Activated naive CD8-positive, alpha-beta T cell treated with anti-CD3 and anti-CD28 coated beads, Interleukin-2, amount 10 ng/mL, durations not matched to agents 7 days and 5 days (primary cell): ENCODE data around the gene NPVF. TPM values are rescaled to one million over a fixed set of nuclear protein-coding genes. Genes with fewer than 3 reads are reported as not detected.

Experiments
- ATAC-seq: fragments of 150-1000 bp; cut with Tn5 transposase; one replicate; pipeline ENCODE4 v1.10.0; 2021; ENCODE audit warnings: low read depth, moderate library complexity
- POLR2A ChIA-PET: fragments of 350-600 bp; sonication (Branson Sonifier 250); formaldehyde crosslinking; loops from one replicate; lab custom pipeline; 2021; ENCODE audit warnings: antibody characterized with exemption; lab: Charles Lee
- DNase-seq: peaks from one replicate; pipeline ENCODE4 v3.0.0; 2021
- H3K27ac Mint-ChIP-seq: one replicate; pipeline ENCODE4 v1.8.0; 2022; ENCODE audit warnings: mild to moderate bottlenecking, mixed read lengths
- H3K27me3 Mint-ChIP-seq: one replicate; pipeline ENCODE4 v1.8.0; 2022; ENCODE audit warnings: mild to moderate bottlenecking, moderate library complexity, mixed read lengths
- H3K36me3 Mint-ChIP-seq: one replicate; pipeline ENCODE4 v1.8.0; 2021; ENCODE audit warnings: mild to moderate bottlenecking, mixed read lengths
- H3K4me1 Mint-ChIP-seq: one replicate; pipeline ENCODE4 v1.8.0; 2021; ENCODE audit warnings: mixed read lengths
- H3K4me3 Mint-ChIP-seq: one replicate; pipeline ENCODE4 v1.8.0; 2022; ENCODE audit warnings: mild to moderate bottlenecking, moderate library complexity, mixed read lengths
- H3K9me3 Mint-ChIP-seq: one replicate; pipeline ENCODE4 v1.8.0; 2021; ENCODE audit warnings: mixed read lengths
- total RNA-seq, 2 experiments: library from RNA; stranded (reverse); gene quantifications; one replicate each; pipeline ENCODE4 v1.2.3, GENCODE V29; 2021

The NPVF gene
- total RNA-seq, 2 experiments from 2014 or later = not detected

DNA sequence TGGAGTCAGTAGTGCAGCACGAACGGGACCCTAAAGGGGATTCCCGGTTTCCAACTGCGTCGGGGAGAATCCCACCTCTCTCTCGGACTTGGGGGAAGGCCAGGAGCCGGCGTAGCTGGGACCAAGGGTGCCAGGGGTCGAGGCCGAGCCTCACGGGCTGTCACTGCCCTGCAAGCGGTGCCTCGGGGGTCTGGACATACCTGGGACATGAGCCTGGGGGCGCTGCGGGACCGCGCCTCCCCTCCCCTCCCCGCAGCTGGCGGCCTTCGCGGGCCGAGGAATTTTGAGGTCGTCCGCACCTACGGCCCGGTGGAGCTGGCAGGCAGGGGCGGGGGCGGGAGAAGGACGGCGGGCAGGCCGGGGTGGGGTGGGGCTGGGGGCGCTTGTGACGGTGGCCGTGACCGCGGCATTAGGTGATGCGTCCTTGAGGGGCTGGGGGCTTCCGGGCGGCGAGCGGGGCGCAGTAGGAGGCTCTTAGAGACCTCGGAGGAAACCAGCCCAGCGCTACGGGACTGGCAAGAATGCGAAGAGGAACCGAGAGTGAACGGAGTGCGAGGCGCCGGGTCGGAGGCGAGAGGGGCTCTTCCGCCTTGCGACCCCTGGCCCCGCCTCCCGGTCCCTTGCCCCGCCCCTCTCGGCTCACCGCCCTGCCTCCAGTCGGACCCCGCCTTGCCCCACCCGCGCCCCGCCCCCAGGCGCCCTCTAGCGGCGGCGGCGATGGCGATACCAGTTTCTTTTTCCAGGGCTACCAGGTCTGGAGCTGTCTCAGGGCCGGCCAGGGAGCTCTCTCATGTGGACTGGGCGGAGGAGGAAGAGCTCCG lies 48.3 kb downstream of the NPVF start:
- POLR2A ChIA-PET = interaction anchor here (0.5 to 2.3 kb wide), 4 partner anchors 49 to 1768 kb away, joined by 3 to 10 read pairs (median 3); partner anchors contain the start of gene CYCS
- H3K27me3 Mint-ChIP-seq = peaks cover 5% of the 10 kb centered on the region
- peak; percentile 95 for ATAC-seq

DNA sequence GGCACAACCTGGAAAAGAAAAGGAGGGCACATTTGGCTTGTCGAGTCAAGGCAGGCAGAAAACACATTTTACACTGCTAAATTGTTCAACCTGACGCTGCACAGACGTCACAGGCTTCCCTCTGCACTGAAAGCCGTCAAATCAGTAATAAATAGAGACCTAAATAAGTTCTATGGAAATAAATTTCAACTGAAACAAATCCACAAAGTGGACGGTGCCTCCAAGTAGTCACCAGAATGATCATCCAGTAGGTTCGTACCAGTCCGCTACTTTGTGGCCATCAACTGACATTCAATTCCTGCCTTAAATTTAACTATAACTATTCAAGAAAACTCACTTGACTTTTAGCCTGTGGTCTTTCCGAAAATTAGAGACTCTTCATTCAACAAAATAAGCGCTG lies 49.0 kb downstream of the NPVF start:
- Mint-ChIP-seq H3K9me3 (no peaks in the 10 kb centered on the region), H3K4me3 (peak overlapping the region; percentile 84), H3K27me3 (peaks cover 1% of the 10 kb centered on the region), H3K36me3 (peaks cover 6% of the 10 kb centered on the region), H3K4me1 (peaks cover 14% of the 10 kb centered on the region), H3K27ac (peak overlapping the region; percentile 92)
- POLR2A ChIA-PET = interaction anchor here (0.5 to 2.3 kb wide), 3 partner anchors 55 to 1768 kb away, joined by 3 to 10 read pairs (median 3); partner anchors contain the start of gene CYCS
- no peak for ATAC-seq
- DNase-seq = no peak

More for the DNA sequence above, 48.3 kb downstream of the NPVF start:
- H3K4me3 Mint-ChIP-seq = peak overlapping the region; percentile 84
- DNase-seq = peak; percentile 100
- H3K9me3 Mint-ChIP-seq = no peaks in the 10 kb centered on the region
- H3K27ac Mint-ChIP-seq = peak overlapping the region; percentile 92
- peaks cover 6% of the 10 kb centered on the region for H3K36me3 Mint-ChIP-seq
- peaks cover 14% of the 10 kb centered on the region for H3K4me1 Mint-ChIP-seq

Other genes with a start within 250 kb of the NPVF start
- 10 to 100 TPM; 47.8 to 60.1 TPM for gene OSBPL3, start 248.3 kb downstream of the NPVF start, total RNA-seq
- 10 to 100 TPM; 85.6 to 94.7 TPM for gene CYCS, start 103.2 kb downstream of the NPVF start, total RNA-seq